Choroid plexus epithelial cell (primary cell): ENCODE data around the gene RSPO1.

Experiments used
- DNase-seq: peaks from one replicate; pipeline ENCODE4 v3.0.0-alpha.2; 2010; ENCODE audit warnings: low read depth
- H3K4me3 ChIP-seq: 2 replicates; pipeline ENCODE4 v1.5.1; 2011; ENCODE audit warnings: low read depth, mild to moderate bottlenecking, control low read depth, low read length, moderate library complexity
- CTCF ChIP-seq: conservative IDR thresholded peaks from 2 replicates; pipeline ENCODE4 v1.5.1; 2011; ENCODE audit warnings: low read depth, mild to moderate bottlenecking, control low read depth, inconsistent platforms, low read length, moderate library complexity

The RSPO1 gene

GRCh38 chr1:37633040-37633937 lies 1.4 kb downstream of the RSPO1 start:
- no peak for DNase-seq
- H3K4me3 ChIP-seq: no peak overlapping the region
- TF ChIP-seq CTCF: no peak

GRCh38 chr1:37631036-37631435 lies 3.7 kb downstream of the RSPO1 start:
- H3K4me3 ChIP-seq: no peak overlapping the region
- TF ChIP-seq CTCF: no peak

GRCh38 chr1:37630426-37631028 lies 4.2 kb downstream of the RSPO1 start:
- TF ChIP-seq CTCF: no peak
- DNase-seq: no peak
- H3K4me3 ChIP-seq: no peak overlapping the region

More at GRCh38 chr1:37631036-37631435, 3.7 kb downstream of the RSPO1 start:
- DNase-seq: no peak

- no peak overlapping the region for H3K4me3 ChIP-seq
- TF ChIP-seq CTCF: no peak
- no peak for DNase-seq
Observed at GRCh38 chr1:37629726-37630425, 4.8 kb downstream of the RSPO1 start.

GRCh38 chr1:37629008-37629407 lies 5.7 kb downstream of the RSPO1 start:
- H3K4me3 ChIP-seq: no peak overlapping the region
- no peak for TF ChIP-seq CTCF
- no peak for DNase-seq

GRCh38 chr1:37628026-37628556 lies 6.6 kb downstream of the RSPO1 start:
- TF ChIP-seq CTCF: no peak
- DNase-seq: no peak
- H3K4me3 ChIP-seq: no peak overlapping the region
